GM23338 (cell line): ENCODE measurements around the gene MKKS.

ENCODE experiments used
- CTCF ChIP-seq, 2 experiments: fragments of 200-600 bp in 1 of 2; sonication (generic) in 1 of 2; conservative IDR thresholded peaks; 2 replicates each; pipeline versions ENCODE4 v1.5.1 to v1.6.1; 2016 to 2017; ENCODE audit warnings: antibody characterized with exemption in 2 of 2, low read depth in 2 of 2, mild to moderate bottlenecking in 2 of 2, moderate library complexity in 1 of 2
- EZH2 ChIP-seq: fragments of 200-600 bp; sonication (generic); IDR thresholded peaks from one replicate; pipeline ENCODE4 v1.8.0; 2017; ENCODE audit warnings: antibody characterized with exemption, mild to moderate bottlenecking, low read depth; ENCODE audit not compliant: unreplicated experiment
- EZH2phosphoT487 ChIP-seq: fragments of 200-600 bp; sonication (generic); IDR thresholded peaks from one replicate; pipeline ENCODE4 v1.8.1; 2018; ENCODE audit warnings: antibody characterized with exemption; ENCODE audit not compliant: unreplicated experiment
- JUNB ChIP-seq: IDR thresholded peaks from one replicate; pipeline ENCODE4 v1.6.1; 2016; ENCODE audit warnings: antibody characterized with exemption; ENCODE audit not compliant: unreplicated experiment
- POLR2AphosphoS5 ChIP-seq: IDR thresholded peaks from 2 replicates; pipeline ENCODE4 v1.6.1; 2016; ENCODE audit warnings: antibody characterized with exemption, low read depth
- ZNF331 ChIP-seq: fragments of 250-450 bp; sonication (Bioruptor Pico); IDR thresholded peaks from 2 replicates; pipeline ENCODE4 v1.5.0; 2020; ENCODE audit warnings: low read depth, mild to moderate bottlenecking, moderate library complexity
- TF ChIP-seq, protein P1 (sequence below): IDR thresholded peaks from one replicate; pipeline ENCODE4 v1.6.1; 2018; ENCODE audit warnings: antibody characterized with exemption; ENCODE audit not compliant: unreplicated experiment

DNA sequence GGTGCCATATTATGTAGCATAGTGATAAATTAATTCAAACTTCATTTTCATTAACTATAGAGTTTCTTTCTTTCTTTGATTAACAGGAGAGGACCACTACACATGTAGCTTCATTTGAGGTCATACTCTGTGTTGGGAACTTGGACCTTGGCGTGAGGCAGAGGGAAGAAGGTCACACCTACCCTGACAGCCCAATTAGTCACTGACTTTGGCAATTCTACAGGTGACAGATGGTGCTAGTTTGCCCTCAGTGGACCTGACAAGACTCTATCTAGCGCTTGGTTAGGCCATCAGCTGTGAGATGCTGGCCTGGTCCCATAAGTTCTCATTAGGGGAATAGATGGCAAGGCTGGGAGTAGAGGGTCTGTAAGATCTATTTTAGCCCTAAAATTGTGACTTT lies 15.2 kb upstream of the MKKS start:
- TF ChIP-seq CTCF (conservative IDR thresholded peaks at IDR 0.05; ENCODE audit: low read depth in 2 of 2) (no peak), EZH2 (no peak), JUNB (no peak), POLR2AphosphoS5 (no peak), ZNF331 (CRISPR knock-in tag) (no peak), EZH2phosphoT487 (no peak)
- TF ChIP-seq, protein P1, sequence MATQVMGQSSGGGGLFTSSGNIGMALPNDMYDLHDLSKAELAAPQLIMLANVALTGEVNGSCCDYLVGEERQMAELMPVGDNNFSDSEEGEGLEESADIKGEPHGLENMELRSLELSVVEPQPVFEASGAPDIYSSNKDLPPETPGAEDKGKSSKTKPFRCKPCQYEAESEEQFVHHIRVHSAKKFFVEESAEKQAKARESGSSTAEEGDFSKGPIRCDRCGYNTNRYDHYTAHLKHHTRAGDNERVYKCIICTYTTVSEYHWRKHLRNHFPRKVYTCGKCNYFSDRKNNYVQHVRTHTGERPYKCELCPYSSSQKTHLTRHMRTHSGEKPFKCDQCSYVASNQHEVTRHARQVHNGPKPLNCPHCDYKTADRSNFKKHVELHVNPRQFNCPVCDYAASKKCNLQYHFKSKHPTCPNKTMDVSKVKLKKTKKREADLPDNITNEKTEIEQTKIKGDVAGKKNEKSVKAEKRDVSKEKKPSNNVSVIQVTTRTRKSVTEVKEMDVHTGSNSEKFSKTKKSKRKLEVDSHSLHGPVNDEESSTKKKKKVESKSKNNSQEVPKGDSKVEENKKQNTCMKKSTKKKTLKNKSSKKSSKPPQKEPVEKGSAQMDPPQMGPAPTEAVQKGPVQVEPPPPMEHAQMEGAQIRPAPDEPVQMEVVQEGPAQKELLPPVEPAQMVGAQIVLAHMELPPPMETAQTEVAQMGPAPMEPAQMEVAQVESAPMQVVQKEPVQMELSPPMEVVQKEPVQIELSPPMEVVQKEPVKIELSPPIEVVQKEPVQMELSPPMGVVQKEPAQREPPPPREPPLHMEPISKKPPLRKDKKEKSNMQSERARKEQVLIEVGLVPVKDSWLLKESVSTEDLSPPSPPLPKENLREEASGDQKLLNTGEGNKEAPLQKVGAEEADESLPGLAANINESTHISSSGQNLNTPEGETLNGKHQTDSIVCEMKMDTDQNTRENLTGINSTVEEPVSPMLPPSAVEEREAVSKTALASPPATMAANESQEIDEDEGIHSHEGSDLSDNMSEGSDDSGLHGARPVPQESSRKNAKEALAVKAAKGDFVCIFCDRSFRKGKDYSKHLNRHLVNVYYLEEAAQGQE = no peak
